GM18511 (cell line): ENCODE measurements around the gene FUT3.
"Not testable (repeated sequence)": the region's sequence is repeated elsewhere in the genome, so short reads cannot be mapped to it uniquely, and the experiment has no call there.

Experiments used
- ATAC-seq: cut with Tn5 transposase; IDR thresholded peaks from one replicate; pipeline ENCODE4 v1.9.1; 2021; ENCODE audit warnings: mild to moderate bottlenecking, moderate library complexity; ENCODE audit not compliant: unreplicated experiment

FUT3 gene

DNA sequence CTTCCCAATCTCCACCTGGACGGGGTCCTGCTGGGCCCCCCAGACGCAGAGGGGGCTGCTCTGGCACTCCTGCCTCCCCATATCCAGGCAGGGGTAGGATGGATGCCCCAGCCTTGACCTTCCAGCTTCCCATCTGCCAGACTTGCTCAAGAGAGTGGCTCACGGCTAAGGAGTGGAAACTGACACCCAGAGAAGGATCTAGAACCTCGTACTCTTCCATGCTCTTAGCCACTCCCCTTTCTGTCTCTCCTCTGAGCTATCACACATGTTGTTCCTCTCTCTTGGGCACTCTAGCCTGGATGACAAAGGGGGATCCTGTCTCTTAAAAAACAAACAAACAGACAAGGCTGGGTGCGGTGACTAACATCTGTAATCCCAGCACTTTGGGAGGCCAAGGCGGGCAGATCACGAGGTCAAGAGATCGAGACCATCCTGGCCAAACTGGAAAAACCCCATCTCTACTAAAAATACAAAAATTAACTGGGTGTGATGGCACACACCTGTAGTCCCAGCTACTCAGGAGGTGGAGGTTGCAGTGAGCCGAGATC lies 31.2 kb upstream of the FUT3 start:
- no peak for ATAC-seq

DNA sequence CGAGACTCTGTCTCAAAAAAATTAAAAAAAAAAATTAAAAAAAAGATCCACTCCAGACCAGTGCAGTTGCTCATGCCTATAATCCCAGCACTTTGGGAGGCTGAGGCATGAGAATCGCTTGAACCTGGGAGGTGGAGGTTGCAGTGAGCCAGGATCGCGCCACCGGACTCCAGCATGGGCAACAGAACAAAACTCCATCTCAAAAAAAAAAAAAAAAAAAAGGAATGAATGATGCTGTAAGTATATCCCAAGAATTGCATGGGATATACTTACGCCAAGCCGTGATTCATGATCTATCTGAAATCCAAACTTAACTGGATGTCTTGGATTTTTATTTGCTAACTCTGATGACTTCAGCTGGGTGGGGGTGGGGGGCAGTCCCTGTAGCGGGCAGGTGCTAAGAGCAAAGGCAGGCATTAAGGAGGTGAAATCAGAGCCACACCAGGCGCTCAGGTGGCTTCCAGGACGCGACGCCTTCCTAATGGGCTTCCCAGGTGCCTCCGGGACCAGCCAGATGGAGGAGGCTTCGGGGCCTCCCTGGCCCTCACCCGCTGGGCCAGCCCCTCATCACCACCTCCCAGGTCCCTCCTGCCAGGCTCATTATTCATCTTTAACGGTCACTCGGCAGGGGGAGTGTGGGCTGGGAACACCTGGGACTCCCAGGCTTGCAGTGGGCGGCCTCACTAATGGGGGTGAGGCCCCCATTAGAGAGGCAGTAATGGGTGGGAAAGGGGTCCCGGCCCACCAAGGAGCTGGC lies 30.5 kb upstream of the FUT3 start:
- ATAC-seq, result no peak

DNA sequence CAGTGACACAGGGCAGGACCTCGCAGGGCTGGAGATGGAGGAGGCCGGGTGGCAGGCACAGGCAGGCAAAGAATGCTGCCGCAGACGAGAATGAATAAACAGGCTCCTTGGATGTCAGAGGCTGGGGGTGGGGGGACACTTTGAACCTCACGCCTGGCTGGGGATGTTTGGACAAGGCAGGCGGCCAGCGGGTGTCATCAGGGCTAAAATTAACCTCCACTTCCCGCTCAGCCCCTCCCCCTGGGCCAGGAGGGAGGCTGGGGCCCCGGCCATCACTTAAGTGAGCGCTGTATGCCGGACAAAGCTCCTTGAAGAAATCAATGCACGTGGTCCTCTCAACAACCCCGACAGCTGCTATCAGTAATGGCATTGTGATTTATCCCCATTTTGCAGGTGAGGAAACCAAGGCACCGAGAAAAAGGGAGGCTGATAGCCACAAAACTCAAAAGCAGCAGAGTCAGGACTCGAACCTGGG lies 29.4 kb upstream of the FUT3 start:
- no peak for ATAC-seq

DNA sequence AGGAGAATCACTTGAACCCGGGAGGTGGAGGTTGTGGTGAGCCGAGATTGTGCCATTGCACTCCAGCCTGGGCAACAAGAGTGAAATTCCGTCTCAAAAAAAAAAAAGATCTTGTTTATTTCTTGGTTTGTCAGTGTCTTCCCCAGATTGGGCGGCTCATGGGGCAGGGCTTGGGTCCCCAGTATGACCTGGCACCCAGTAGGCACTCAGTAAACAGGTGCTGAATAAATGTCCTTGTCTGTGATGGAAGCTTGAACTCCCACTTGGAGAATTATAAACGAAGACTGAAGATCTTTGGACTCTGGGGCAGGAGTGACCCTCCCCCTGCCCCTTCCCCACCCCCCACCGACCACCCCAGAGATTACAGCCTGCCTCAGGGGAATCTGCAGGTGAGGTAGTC lies 28.9 kb upstream of the FUT3 start:
- ATAC-seq, result no peak

DNA sequence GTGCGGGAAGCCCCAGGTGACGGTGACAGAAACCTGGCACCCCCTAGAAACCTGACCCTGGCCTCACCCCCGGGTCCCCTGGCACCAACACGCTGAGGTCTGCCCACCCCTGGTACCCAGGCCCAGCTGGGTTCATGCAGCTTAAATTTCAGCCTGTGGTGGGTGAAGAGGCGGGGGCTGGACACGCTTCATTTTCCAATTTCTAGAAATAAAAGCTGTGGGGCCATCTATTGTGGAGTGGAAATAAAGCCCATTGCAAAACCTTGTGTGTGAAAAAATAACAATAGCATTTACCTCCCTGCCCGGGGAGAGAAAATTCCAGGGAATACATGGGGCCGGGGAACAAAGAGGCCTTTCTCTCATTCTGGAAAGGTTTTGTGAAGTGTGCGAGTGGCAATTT lies 26.6 kb upstream of the FUT3 start:
- ATAC-seq, result no peak

DNA sequence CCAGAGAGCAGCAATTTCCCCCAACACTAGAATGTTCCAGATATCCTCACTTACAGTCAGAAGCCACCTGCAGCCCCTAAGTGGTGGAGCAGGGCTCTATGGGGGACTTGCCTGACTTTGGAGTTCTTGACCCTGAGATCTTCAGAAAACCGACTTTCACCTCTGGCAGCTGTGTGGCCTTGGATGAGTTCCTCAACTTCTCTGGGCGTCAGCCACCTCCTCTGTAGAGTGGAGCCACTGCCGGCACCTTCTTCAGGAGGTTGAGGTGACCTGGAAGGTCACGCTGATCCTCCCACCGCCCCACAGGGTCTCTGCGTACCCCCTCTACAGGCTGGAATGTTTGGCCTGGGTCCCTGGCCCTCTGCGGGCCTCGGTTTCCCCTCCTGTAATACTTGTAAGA lies 26.2 kb upstream of the FUT3 start:
- no peak for ATAC-seq

DNA sequence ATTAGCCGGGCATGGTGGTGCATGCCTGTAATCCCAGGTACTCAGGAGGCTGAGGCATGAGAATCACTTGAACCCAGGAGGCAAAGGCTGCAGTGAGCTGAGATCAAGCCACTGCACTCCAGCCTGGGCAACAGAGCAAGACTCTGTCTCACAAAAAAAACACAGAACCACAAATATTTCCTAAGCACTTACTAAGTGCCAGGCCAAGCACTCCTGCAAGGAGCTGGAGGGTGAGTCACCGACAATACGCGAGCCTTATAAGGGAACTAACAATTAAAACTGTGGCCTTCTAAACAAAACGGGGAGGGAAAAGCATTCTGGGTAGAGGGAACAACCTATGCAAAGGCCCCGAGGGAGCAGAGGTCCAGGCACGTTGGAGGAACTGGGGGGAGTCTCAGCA lies 23.2 kb upstream of the FUT3 start:
- not testable (repeated sequence) for ATAC-seq

DNA sequence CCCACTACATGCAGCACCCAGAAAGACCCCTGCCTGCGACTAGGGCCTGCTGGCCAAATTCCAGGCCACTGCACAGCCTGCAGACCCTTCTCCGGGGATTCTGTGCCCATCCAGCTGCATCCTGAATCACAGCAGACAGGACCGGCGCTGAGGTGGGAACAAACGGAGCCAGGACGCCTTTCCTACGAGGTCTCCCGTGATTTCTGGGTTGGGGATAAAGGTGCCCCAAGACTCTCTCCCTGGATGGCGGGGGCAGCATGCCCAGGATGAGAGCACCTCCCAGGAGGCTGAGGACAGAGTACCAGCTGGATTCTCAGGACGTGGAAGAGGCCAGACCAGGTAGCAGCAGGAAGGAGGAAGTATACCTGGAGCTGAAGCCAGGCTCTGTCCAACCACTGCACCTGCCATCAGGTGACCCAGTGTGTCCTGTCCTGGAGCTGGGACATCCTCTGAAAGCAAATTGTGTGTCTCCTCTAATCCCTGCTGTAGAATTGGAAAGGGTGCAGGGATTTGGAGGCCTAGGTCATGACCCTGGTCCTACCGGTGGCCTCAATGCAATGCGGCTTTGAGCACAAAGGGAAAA lies 22.5 kb upstream of the FUT3 start:
- no peak for ATAC-seq

DNA sequence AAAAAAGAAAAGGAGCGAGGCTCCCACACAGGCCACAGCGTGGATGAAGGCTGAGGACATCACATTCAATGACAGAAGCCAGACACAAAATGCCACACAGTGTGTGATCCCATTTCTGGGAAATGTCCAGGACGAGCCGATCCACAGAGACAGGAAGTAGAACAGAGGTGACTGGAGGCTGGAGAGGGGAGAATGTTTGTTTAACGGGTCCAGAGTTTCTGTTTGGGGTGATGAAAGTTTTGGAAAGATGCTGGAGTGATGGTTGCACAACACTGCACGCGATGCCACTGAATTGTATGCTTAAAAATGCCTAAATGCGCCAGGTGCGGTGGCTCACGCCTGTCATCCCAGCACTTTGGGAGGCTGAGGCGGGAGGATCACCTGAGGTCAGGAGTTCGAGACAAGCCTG lies 19.7 kb upstream of the FUT3 start:
- ATAC-seq, result no peak

DNA sequence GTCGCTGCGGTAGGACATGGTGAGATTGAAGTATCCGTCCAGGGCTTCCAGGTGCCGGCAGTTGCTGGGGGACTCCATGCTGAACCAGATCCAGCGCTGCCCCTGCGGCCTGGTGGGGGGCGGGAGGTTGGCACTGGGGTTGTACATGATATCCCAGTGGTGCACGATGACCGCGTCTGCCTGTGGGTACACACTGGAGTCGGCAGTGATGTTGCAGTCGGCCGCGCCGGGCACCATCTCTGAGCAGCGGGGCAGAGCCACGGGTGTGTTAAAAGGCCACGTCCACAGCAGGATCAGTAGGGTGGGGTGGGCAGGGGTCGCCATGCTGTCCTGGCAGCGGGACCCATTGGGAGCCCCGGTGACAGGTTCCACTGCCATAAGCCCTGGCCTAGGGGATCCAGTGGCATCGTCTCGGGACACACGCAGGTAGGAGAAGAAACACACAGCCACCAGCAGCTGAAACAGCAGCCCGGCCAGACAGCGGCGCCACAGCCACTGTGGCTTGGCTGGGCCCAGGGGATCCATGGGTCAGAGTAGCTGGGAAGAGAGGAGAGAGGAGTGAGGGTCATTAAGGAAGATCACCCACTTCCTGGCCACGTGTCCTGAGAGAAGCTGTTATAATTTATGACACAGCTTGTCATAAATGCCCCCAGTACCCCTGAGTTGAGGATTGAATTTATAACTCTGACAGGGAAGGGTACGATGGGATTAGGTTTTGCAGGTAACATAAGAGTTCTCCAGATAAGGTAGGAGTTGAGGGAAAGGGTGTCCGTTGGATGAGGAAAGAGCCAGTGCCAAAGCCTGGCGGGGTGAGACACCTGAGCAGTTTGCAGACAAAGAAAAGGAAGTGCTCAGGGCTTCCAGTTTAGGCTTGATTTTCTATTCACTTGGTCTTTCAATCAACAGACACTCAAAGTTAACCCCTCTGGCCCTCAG lies 16.2 kb upstream of the FUT3 start:
- no peak for ATAC-seq

DNA sequence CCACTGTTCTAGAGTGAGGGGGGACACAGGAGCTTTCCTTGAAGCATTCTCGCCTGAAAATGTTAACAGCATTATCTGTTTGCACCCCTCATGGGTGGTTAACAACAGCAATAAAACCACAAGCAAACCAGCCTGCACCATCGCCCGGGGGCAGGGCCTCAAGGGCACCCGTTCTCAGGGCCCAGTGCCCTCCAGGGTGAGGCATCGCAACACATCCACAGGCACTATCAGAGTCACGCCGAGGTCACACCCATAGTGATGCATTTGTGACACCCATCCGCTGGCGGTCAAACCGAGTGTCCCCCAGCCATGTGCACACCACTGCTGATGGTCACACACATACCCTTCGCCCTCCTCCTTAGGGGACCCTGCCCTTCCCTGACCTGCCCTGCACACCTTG lies 14.5 kb upstream of the FUT3 start:
- no peak for ATAC-seq

DNA sequence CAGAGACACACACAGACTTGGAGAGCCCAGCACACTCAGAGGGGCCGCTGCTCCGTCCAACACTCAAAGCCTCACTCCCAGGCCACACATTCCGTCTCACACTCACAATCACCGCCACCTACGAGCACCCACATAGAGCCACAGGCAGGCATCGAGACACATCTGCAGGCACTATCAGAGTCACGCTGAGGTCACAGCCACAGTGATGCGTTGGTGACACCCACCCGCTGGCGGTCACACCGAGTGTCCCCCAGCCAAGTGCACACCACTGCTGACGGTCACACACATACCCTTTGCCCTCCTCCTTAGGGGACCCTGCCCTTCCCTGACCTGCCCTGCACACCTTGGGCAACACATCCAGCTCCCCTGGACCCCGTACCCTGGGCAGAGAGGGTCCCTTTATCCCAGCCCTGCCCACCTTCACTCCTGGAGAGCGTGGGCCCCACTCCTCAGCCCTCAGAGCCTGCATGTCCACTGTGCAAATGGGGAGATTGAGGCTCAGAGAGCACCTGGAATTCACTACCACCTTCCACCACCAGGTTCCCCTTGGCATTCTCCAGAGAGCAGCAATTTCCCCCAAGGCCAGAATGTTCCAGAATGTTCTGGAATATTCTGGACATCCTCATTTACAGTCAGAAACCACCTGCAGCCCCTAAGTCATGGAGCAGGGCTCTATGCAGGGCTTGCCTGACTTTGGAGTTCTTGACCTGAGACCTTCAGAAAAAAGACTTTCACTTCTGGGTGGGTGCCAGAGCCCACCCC lies 13.7 kb upstream of the FUT3 start:
- ATAC-seq, result no peak

DNA sequence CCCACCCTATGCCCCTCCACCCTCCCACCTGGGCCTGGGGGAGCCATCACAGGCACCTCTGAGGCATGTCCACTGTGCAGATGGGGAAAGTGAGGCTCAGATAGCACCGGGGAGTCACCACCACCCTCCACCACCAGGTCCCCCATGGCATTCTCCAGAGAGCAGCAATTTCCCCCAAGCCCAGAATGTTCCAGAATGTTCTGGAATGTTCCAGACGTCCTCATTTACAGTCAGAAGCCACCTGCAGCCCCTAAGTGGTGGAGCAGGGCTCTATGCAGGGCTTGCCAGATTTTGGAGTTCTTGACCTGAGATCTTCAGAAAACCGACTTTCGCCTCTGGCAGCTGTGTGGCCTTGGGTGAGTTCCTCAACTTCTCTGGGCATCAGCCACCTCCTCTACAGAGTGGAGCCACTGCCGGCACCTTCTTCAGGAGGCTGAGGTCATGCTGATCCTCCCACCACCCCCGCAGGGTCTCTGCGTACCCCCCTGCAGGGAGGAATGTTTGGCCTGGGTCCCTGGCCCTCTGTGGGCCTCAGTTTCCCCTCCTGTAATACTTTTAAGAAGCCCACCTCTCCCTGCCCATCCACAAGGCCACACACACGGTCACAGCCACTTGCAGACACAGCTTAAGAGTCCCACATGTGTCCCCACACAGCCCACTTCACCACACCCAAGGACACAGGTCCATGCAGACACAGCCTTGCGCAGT lies 12.9 kb upstream of the FUT3 start:
- no peak for ATAC-seq

DNA sequence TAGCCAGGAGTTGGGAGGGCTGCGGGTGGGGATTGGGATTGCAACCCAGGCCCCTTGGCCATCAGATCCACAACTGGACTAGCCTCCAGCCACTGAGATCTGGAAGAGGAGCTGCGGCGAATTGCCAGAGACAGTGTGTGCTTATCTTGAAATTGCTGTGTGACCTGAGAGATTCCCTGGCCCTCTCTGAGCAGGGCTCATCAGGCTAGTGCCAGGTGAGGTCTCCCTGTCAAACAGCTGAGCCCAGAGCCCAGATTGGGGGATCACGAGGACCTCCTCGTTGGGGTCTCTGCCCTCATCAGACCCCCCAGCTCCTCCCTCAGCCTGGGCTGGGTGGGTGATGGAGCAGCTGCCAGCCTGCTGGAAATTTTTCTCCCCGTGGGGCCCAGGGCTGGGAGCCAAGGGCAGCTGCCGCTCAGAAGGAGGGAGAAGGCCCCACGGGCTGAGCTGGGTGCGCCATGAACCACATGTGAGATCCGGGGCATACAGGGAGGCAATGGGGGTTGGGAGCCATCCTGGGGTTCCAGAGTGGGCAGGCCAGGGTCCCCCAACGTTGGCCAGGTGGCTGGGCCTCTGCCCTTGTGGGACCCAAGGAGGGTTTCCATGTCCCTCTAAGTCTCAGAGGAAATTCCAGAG lies 11.9 kb upstream of the FUT3 start:
- ATAC-seq, result no peak

DNA sequence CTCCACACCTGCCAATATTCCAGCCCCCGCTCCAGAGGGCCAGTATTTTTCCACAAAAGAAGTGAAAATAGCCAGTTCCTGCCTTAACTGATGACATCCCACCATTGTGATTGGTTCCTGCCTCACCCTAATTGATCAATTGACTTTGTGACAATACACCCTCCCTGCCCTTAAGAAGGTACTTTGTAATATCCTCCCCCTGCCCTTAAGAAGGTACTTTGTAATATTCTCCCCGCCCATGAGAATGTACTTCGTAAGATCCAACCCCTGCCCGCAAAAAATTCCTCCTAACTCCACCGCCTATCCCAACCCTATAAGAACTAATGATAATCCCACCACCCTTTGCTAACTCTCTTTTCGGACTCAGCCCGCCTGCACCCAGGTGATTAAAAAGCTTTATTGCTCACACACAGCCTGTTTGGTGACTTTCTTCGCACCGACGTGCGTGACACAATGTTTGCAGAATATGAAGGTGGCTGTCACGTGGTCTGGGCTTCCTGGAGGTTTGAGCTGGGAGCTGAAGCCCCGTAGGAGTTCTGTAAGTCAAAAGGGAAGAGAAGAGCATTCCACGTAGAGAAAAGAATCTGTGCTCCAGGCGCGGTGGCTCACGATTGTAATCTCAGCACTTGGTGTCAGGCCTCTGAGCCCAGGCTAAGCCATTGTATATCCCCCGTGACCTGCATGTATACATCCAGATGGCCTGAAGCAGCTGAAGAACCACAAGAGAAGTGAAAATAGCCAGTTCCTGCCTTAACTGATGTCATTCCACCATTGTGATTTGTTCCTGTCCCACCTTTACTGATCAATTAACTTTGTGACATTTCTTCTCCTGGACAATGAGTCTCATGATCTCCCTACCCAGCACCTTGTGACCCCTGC lies 6.2 kb upstream of the FUT3 start:
- no peak for ATAC-seq

DNA sequence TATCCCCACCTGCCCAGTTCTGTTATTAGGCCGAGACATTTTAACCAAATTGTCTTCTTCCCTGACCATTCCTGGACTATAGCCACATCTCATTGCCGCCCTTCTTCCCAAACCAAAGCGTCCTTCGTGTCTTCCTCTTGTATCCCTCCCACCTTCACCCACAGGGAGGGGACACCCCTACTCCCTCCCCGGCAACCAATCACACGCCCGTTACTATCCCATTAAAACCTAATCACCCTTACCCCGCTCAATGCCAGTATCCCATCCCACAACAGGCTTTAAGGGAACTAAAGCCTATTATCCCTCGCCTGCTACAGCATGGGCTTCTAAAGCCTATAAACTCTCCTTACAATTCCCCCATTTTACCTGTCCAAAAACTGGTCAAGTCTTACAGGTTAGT lies 3.9 kb upstream of the FUT3 start:
- ATAC-seq, result not testable (repeated sequence)

DNA sequence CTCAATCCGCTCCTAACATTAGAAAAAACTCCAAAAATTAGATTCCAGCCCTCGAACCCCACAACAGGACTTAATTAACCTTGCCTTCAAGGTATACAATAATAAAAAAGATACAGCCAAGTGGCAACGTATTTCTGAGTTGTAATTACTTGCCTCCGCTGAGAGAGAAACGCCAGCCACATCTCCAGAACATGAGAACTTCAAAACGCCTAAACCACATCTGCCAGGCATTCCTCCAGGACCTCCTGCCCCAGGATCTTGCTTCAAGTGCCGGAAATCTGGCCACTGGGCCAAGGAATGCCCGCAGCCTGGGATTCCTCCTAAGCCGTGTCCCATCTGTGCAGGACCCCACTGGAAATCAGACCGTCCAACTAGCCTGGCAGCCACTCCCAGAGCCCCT lies 2.9 kb upstream of the FUT3 start:
- not testable (repeated sequence) for ATAC-seq

DNA sequence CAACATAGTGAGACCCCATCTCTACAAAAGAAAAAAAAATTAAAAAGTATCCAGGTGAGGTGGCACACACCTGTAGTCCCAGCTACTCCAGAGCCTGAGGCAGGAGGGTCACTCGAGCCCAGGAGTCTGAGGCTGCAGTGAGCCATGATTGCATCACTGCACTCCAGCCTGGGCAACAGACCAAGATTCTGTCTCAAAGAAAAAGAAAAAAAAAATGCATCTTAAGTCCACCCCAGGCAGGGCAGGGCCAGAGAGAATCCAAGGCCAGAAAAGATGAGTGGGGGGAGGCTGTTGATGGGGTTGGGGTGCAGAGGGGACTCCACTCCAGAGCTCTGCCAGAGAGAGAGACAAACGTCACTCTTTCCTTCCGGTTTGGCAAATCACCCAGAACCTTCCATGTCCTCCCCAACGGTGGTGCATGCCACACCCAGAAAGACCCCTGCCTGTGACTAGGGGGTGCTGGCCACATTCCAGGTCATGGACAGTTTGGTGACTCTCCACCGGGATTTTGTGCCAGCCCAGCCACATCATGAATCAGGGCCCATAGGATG lies 431 bp downstream of the FUT3 start:
- ATAC-seq, result no peak
